HCT116 (cell line): ENCODE results near the gene VEPH1.

Experiments
- FOSL1 ChIP-seq: IDR thresholded peaks from 2 replicates; pipeline ENCODE4 v1.6.1; 2012; ENCODE audit warnings: low read depth
- JUND ChIP-seq: IDR thresholded peaks from 2 replicates; pipeline ENCODE4 v1.6.1; 2012
- POLR2A ChIP-seq: IDR thresholded peaks from 2 replicates; pipeline ENCODE4 v1.7.0; 2011; ENCODE audit warnings: borderline replicate concordance; ENCODE audit not compliant: insufficient read depth, insufficient read length; ENCODE audit errors: extremely low read depth
- SP1 ChIP-seq: IDR thresholded peaks from 2 replicates; pipeline ENCODE4 v1.6.1; 2012; ENCODE audit warnings: low read depth
- SRF ChIP-seq: IDR thresholded peaks from 2 replicates; pipeline ENCODE4 v1.6.1; 2012; ENCODE audit warnings: low read depth
- TCF7L2 ChIP-seq: IDR thresholded peaks from 2 replicates; pipeline ENCODE4 v1.7.0; 2011; ENCODE audit warnings: borderline replicate concordance, inconsistent platforms; ENCODE audit not compliant: insufficient read depth, insufficient read length; ENCODE audit errors: extremely low read depth
- ZFX ChIP-seq: fragments of 450-650 bp; IDR thresholded peaks from 2 replicates; pipeline ENCODE4 v1.6.1; 2017
- ZNF274 ChIP-seq: fragments of 200-500 bp; sonication (Bioruptor generic); IDR thresholded peaks from 2 replicates; pipeline ENCODE4 v1.6.1; 2014; ENCODE audit warnings: mild to moderate bottlenecking, low read depth, low read length, inconsistent platforms
- TF ChIP-seq, protein P1 (sequence below): IDR thresholded peaks from 2 replicates; pipeline ENCODE4 v1.6.1; 2012
- TF ChIP-seq, protein P2 (sequence below), 3 experiments: fragments of 200-600 bp in 1 of 3; sonication (generic) in 1 of 3; IDR thresholded peaks in 2 of 3; conservative IDR thresholded peaks in 1 of 3; 2 replicates each; pipeline ENCODE4 v1.5.1; 2012 to 2017; ENCODE audit warnings: low read depth in 2 of 3, low read length in 2 of 3, antibody characterized with exemption in 1 of 3, borderline replicate concordance in 1 of 3, control low read depth in 1 of 3, mild to moderate bottlenecking in 1 of 3, mixed read lengths in 1 of 3, mixed run types in 1 of 3, moderate library complexity in 1 of 3; ENCODE audit not compliant: insufficient read depth in 1 of 3
- TF ChIP-seq, protein P3 (sequence below): IDR thresholded peaks from 2 replicates; pipeline ENCODE4 v1.6.1; 2012; ENCODE audit warnings: low read depth

DNA sequence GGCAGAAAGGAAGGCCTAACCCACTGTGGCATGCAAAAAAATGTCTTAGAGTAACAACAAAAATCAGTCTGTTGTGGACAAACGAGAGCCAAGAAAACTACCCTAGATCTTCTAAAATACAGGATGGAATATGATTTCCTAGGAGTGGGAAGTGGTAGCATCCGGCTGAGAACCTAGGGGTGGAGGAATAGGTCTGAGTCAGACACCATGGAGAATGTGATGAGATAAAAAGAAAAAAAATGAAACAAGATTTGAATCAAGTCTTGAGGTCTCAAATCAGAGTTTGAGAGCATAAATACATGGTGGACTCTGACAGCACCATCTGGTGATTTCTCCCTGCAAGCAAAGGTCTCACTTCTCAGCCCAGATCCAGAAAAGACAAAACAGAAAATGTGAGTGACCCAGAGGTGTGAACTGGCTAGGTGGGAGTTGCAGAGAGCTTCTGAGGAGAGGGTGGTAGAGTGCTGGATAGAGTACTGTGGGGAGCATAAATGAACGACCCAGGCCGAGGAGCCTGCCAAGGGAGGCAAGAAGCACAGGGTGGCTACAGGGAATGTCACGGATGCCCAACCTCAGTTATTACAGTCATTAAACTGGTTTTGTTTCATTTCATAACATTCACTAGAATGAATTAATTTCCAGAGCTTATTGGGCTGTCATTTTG lies 27.6 kb upstream of the VEPH1 start:
- TF ChIP-seq TCF7L2 (no peak), JUND (no peak), POLR2A (no peak), SRF (no peak), FOSL1 (no peak), SP1 (no peak), ZNF274 (no peak), ZFX (no peak)
- TF ChIP-seq, protein P1, sequence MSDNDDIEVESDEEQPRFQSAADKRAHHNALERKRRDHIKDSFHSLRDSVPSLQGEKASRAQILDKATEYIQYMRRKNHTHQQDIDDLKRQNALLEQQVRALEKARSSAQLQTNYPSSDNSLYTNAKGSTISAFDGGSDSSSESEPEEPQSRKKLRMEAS = no peak
- TF ChIP-seq, protein P2, sequence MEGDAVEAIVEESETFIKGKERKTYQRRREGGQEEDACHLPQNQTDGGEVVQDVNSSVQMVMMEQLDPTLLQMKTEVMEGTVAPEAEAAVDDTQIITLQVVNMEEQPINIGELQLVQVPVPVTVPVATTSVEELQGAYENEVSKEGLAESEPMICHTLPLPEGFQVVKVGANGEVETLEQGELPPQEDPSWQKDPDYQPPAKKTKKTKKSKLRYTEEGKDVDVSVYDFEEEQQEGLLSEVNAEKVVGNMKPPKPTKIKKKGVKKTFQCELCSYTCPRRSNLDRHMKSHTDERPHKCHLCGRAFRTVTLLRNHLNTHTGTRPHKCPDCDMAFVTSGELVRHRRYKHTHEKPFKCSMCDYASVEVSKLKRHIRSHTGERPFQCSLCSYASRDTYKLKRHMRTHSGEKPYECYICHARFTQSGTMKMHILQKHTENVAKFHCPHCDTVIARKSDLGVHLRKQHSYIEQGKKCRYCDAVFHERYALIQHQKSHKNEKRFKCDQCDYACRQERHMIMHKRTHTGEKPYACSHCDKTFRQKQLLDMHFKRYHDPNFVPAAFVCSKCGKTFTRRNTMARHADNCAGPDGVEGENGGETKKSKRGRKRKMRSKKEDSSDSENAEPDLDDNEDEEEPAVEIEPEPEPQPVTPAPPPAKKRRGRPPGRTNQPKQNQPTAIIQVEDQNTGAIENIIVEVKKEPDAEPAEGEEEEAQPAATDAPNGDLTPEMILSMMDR (IDR thresholded peaks at IDR 0.05 in 2 of 3, conservative IDR thresholded peaks at IDR 0.05 in 1 of 3; ENCODE audit: borderline replicate concordance in 1 of 3, insufficient read depth in 1 of 3, low read depth in 2 of 3, low read length in 2 of 3) = no peak
- TF ChIP-seq, protein P3, sequence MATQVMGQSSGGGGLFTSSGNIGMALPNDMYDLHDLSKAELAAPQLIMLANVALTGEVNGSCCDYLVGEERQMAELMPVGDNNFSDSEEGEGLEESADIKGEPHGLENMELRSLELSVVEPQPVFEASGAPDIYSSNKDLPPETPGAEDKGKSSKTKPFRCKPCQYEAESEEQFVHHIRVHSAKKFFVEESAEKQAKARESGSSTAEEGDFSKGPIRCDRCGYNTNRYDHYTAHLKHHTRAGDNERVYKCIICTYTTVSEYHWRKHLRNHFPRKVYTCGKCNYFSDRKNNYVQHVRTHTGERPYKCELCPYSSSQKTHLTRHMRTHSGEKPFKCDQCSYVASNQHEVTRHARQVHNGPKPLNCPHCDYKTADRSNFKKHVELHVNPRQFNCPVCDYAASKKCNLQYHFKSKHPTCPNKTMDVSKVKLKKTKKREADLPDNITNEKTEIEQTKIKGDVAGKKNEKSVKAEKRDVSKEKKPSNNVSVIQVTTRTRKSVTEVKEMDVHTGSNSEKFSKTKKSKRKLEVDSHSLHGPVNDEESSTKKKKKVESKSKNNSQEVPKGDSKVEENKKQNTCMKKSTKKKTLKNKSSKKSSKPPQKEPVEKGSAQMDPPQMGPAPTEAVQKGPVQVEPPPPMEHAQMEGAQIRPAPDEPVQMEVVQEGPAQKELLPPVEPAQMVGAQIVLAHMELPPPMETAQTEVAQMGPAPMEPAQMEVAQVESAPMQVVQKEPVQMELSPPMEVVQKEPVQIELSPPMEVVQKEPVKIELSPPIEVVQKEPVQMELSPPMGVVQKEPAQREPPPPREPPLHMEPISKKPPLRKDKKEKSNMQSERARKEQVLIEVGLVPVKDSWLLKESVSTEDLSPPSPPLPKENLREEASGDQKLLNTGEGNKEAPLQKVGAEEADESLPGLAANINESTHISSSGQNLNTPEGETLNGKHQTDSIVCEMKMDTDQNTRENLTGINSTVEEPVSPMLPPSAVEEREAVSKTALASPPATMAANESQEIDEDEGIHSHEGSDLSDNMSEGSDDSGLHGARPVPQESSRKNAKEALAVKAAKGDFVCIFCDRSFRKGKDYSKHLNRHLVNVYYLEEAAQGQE = no peak
